ENCODE results near the gene ZNF584. TPM values are rescaled to one million over a fixed set of nuclear protein-coding genes. Genes with fewer than 3 reads are reported as not detected.
"Not testable (repeated sequence)": the region's sequence is repeated elsewhere in the genome, so short reads cannot be mapped to it uniquely, and the experiment has no call there.

The ZNF584 gene
- polyA plus RNA-seq, 5 donors: 8.0 to 11.3 (median 9.9) TPM

DNA sequence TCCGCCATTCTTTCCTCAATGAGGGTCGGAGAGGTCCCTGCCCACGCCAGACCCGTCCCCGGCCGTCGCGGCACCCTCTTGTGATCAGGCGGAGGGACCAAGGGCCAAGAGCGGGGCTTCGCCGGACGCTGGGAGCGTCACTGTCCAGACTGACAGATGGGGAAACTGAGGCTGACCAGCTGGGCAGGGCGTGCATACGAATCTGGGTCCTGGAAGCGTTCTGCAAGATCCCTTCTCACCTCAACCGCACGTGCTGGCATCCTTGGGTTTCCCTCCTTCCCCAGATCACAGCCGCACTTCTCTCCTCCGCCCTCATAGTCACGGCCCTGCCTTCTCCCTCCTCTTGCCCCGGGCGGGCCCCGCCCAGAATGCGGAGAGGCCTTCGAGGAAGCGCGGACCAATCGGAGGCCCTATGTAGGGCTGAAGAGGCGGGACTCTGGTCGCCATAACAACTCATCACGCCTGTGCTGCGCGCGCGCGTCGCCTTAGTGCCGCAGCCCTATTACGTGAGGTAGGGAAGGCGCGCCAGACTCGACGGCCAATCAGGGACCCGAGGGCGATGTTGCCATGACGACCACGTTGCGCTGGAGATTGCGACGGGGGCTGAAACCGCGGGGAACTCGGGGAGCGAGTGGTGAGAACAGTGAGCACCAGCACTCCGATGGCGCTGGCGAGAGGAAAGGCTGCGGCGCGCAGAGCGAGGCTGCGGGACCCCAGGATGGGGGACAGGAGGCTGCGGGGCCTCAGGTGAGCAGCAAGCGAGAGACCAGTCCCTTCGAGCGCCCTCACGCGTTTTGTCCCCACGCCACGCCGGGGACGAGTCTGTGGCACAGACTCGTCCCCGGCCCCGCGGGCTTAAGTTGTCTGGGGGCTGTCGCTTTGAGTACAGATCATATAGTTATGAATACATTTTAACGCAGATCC, 7.3 kb upstream of the ZNF584 start:
- DNase-seq: peak; percentile 100

DNA sequence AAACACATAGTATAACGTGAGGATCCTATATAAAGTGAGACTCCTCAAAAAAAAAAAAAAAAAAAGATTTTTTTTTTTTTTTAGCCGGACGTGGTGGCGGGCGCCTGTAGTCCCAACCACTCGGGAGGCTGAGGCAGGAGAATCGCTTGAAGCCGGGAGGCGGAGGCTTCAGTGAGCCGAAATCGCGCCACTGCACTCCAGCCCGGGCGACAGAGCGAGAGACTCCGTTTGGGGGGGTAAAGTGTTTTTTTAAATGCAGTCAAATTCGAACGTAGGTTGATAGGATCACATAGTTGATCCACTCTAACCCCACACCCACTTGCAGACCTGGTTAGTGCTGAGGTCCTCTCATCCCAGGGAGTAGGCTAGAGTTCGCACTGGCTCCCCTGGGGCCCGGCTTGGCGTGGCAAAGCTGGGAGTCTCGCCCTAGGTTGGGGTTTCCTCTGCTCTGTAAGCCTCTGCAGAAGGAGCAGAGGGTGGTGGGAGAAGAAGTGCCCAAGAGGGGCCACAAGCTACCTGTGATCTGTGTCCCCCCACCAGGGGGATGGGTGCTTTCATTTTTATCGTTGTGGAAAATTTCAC, 6.5 kb upstream of the ZNF584 start:
- no peak for DNase-seq

DNA sequence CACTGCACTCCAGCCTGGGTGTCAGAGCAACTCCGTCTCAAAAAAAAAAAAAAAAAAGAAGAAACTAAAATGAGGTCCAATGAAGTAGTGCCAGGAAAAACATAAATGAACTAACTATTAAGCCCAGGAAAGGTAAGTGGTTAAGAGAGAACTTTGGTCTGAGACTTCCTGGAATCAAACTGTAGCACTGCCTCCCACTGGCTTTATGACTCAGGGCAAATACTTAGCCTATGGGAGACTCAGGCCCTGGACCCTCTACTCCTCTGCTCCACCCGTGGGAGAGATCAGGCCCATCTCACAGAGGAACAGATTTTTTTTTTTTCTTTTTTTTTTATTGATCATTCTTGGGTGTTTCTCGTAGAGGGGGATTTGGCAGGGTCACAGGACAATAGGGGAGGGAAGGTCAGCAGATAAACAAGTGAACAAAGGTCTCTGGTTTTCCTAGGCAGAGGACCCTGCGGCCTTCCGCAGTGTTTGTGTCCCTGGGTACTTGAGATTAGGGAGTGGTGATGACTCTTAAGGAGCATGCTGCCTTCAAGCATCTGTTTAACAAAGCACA, 4.5 kb upstream of the ZNF584 start:
- not testable (repeated sequence) for DNase-seq

DNA sequence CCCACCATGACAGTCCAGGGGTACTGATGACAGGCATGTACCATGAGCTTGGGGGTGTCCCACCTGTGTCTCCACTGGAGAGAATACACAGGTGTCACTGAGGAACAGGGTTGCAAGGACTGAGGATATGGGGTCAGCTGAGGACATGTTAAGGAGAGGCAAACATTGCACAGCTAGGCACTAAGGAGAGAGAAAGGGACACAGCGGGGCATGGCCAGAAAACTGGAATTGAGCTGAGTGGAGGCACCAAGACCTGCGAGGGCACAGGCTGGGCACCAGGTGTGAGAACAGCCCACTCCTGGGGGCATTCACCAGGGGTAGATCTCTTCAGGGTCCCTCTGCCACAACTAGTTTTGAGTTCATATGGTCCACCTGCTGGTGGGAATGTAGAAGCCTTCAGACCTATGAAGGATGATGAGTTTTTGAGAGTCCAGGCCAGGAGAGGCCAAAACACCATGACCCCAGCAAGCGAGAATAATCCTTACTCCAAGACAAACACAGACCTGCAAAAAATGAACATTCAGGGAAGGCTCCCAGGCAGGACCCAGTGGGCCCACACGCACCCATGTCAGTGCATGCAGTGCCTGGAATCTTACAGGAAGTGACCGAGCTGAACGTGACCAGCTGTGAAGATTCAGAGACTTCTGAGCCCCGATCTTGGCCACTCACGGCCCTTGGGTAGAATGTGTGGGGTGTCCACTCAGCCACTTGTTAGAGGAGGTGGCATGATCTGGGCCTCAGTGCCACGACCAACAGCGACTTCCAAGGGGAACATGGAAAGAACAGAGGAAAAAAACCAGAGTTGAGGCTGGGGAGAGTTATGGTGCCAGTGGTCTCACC, 1.4 kb upstream of the ZNF584 start:
- DNase-seq: no peak

DNA sequence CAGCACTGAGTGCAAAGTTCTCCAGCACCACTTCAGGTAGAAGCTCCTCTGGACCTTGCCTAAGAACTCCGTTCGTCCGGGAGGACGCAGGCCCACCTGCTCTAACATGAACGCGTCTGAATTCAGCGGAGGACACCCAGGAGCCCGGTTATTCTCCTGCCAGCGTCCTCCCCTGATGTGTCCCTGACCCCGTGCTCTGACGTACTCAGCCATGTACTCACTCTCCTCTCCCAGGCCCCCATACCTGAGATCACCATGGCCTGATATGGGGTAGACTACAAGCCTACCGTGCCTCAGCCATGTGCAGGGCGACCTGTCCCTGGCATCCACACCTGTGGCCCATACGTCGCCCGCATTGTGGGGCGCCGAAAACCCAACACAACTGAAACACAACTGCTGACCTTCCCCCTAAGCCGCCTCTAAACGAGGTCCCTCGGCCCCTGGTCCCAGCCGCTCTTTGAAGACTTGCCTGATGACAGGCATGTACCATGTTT, 744 bp upstream of the ZNF584 start:
- DNase-seq: no peak

DNA sequence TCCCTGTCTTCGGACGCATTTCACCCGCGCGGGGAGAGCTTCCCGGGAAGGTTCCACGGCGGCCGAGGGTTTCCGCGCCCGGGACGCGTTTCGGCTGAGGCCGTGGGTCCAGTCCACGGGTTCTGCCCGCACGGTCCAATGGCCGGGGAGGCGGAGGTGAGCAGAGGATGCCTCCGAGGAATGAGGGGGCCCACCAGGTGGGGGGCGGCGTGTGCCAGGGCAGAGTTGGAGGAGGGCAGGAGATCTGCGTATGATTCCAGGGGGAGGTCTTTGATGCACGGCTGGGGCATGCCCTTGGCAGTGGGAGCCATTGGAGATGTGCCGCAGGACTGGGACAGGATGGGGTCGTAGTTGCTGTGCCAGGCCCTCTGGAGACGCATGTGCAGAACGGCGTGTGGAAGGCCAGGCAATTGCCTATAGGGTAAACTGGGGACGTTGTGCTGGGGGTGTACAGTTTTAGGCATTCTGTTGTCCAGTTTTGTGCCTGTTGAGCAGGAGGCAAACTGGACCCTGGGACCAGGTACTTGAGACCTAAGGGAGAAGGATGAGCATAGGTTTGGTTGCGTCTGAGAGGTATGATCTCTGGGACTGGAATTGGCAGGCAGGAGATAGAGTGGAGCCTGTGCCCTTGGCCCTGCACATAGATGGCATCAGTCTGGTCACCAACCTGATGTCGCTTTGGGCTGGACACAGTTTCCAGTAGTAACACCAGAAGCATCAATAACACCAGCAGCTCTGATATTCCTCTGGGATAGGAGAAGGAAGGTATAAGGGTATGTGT, 751 bp downstream of the ZNF584 start:
- peak in 1 of 2 donors; percentile 16 for DNase-seq

DNA sequence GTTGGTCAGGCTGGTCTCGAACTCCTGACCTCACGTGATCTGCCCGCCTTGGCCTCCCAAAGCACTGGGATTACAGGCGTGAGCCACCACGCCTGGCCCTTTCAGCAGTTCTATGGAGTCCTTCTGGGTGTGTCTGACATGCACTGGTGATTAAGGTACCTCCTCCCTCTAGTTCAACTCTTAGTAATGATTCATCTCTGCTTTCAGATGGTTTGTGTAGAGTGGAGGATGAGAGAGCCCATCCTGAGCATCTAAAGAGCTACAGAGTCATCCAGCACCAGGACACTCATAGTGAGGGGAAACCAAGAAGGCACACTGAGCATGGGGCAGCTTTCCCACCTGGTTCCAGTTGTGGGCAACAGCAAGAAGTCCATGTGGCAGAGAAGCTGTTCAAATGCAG, 8.2 kb downstream of the ZNF584 start:
- no peak for DNase-seq

DNA sequence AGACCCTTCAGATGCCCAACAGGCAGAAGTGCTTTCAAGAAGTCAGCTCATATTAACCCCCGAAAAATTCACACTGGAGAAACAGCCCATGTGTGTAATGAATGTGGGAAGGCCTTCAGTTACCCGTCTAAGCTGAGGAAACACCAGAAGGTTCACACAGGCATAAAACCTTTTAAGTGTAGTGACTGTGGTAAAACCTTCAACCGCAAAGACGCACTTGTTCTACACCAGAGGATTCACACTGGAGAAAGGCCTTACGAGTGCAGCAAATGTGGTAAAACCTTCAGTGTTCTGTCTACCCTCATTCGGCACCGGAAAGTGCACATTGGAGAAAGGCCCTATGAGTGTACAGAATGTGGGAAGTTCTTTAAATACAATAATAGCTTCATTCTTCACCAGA, 8.6 kb downstream of the ZNF584 start:
- no peak for DNase-seq

DNA sequence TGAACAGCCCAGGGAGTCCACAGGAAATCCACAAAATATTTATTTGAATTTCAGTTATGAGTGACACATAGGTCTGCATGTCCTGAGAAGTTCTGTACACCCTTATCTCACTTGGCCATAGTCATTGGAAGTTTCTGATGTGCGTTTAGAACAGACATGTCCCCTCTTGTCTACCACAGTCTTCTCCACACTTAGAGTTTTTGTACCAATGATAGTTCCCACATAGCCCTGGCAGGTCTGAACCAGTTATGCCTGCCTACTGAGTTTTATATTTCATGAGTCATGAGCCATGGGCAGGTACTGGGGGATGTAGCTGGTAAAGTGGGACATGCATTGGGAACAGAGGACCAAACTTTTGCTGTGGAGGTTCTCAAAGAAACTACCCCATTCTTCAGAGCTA, 20.2 kb downstream of the ZNF584 start:
- DNase-seq: no peak

DNA sequence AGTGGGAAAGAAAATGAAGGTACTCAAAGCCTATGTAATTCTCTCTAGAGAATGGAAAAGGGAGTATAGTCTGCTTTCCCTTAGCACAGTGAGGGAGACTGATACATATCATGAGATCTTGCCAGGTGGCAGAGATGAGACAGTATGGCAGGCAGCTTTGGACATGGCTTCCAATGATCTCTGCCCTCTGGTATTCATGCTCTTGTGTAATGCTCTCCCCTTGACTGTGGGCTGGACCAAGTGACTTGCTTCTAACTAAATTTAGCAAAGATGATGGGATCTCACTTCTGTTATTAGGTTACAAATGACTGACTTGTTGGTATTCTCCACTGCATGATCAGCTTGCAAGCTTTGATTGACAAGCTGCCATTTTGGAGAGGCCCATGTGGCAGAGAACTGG, 21.3 kb downstream of the ZNF584 start:
- DNase-seq: no peak

DNA sequence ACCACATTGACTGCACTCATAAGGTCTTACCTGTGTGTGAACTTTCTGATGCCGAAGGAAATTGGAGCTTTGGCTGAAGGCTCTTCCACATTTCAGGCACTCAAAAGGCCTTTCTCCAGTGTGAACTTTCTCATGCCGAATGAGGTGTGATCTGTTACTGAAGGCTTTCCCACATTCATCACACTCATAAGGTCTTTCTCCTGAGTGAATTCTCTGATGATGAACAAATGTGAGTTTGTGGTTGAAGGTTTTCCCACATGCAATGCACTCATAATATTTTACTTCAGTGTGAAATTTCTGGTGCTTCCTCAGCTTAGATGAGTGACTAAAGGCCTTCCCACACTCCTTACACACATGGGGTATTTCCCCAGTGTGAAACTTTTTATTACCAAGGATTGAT, 25.8 kb downstream of the ZNF584 start:
- no peak for DNase-seq

DNA sequence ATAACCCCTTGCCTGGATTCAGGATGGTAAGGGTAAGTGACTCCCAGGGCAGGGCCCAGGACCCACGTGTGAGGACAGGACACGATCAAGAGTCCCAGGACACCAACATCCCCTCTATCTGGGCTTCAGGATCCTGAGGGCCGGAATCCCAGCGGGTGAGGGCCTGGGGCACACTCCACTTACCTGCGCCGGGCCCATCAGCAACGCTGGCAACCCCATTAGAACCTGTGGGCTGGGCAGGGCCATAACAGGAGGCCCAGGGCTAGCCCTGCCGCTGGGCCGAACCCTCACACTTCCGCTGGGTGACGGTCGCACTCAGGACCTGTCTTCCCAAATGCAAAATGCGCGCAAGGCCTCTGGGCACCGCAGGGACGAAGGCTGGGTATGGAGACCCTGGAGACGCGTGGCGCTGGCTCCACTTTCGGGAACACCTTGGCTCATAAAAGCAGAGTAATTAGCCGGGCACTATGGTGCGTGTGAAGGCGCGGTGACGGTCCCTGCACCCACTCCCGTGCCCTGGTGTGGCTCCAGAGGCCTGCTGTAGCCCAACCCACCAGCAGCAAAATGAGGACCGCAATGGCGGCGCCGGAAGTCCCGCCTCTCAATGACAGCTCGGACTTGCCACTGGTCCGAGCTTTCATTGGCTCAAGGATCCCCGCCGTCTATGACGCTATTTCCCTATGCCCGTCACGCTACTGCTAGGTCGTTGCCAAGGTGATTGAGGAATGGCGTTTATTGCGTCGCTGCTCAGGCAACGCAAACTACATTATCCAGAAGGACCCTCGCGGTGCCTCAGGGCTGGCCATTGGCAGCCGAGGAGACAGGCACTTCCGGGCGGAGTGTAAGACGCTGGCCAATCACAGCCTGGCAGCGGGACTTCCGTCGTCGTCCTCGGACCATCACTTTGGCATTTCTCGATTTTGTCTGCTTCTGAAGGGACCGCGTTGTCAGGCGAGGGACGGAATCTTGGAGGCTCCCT, 31.4 kb downstream of the ZNF584 start, which contains the start of gene ZNF132:
Gene ZNF132 (minus strand): TSS at position 578 of the 979 bp plus-strand sequence. CDS start 332 bp downstream, at position 246.
- DNase-seq: peak; percentile 98 to 99

DNA sequence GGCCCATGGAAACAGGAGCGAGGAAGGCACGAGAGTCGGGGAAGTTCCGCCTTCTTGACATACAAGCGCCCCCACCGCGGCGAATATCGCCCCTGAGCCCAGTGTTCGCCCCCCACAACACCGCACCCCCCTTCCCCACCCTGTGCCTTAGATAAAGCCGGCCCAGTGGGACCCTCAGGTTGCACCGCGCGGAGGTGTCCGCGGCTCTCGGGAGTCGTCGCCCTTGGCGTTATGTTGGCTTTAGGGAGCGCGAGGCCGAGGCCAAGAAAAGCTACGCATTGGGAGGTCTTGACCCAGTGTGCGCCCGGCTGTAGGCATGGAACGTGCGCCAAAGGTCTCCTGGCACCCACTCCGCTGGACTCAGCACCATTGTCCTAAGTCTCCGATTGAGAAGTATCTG, 32.1 kb downstream of the ZNF584 start:
- no peak for DNase-seq

DNA sequence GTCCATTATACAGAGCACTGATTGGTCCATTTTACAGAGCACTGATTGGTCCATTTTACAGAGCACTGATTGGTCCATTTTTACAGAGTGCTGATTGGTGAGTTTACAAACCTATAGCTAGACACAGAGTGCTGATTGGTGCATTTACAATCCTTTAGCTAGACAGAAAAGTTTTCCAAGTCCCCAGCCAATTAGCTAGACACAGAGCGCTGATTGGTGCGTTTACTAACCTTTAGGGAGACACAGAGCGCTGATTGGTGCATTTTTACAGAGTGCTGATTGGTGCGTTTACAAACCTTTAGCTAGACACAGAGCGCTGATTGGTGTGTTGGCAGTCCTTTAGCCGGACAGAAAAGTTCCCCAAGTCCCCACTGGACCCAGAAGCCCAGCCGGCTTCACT, 34.5 kb downstream of the ZNF584 start:
- DNase-seq: not testable (repeated sequence)

DNA sequence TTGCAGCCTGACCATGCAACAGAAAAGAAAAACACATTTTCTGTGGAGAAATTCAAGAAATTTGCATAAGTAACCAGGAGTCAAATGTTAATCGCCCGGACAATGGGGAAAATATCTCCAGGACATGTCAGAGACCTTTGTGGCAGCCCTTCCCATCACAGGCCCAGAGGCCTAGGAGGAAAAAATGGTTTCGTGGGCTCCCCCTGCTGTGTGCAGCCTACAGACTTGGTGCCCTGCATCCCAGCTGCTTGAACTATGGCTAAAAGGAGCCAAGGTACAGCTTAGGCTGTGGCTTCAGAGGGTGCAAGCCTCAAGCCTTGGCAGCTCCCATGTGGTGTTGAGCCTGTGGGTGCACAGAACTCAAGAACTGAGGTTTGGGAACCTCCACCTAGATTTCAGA, 40.4 kb downstream of the ZNF584 start:
- not testable (repeated sequence) for DNase-seq

DNA sequence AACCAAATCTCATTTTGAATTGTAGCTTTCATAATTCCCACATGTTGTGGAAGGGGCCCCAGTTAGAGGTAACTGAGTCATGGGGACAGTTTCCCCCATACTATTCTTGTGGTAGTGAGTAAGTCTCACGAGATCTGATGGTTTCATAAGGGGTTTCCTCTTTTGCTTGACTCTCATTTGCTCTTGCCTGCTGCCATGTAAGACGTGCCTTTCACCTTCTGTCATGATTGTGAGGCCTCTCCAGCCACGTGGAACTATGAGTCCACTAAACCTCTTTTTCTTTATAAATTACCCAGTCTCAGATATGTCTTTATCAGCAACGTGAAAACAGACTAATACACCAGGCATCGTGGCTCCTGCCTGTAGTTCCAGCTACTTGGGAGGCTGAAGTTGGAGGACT, 41.5 kb downstream of the ZNF584 start:
- DNase-seq: not testable (repeated sequence)

DNA sequence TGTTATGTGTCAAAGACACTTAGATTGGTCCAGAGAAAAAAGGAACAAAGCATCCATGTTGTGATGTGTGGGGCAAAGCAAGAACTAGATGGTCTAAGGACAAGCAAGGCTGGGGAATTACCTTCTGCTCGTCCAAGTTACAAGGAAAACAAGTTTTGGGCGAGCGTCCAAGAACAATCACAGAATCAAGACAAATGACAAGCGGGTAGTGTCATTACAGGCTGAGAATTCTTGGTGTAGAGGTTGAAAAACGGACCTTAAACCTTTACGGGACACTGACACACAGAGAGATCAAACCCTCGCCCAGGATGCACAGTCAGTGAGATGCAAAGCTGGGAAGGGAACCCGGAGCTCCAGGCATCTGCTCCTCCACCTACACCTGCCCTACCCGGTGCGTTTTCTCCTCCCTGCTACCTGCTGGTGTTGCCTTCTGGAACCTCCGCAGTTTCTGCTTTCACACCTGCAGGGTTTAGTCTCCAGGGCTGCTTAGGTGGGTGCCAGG, 42.5 kb downstream of the ZNF584 start:
- no peak for DNase-seq

DNA sequence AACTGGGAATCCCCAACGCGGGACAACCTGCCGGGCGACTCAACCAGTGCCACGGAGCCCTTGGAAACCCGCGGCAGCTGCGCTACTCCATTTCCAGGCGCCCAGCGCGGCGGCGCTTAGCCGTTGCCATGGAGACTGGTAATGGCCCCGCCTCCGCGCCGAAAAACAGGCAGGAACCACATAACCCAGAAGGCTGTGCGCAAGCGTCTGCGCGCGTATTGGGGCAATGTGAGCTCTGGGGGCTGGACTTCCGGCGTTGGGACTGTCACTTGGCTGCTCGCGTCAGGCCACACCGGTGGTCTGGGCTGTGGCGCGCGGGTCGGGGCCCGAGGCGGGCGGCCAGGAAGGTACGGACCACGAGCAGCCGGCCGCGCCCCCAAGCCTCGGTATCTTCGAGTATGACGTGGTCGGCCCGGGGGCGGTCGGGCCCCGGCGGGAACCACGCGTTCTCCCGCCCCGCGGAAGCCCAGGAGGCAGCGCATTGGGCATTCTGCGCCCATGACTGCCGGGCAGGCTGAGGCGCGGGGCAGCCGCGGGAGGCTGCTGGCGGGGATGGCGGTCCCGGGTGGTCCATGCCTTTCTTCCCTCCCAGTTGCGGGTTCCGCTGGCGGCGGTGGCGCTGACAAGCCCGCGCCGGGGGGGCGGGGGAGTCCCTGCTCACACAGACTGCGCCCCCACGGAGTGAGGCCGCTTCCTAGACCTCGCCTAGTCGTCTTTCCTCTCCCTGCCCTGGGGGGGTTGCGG, 43.1 kb downstream of the ZNF584 start, which contains the start of gene ZNF324B:
Gene ZNF324B (plus strand): TSS at position 265 of the 744 bp plus-strand sequence. CDS start 2,080 bp downstream, outside the sequence.
- DNase-seq: peak; percentile 94 to 96

Measured in right lung (tissue), 5 donors.